PC-9 (cell line): ENCODE data around the gene MRPS5.

ENCODE experiments used
- EZH2 ChIP-seq: fragments of 200-600 bp; sonication (generic); IDR thresholded peaks from 2 replicates; pipeline ENCODE4 v1.8.0; 2017; ENCODE audit warnings: antibody characterized with exemption, low read depth
- TF ChIP-seq, protein P1 (sequence below): fragments of 200-600 bp; sonication (generic); conservative IDR thresholded peaks from 2 replicates; pipeline ENCODE4 v1.6.1; 2017; ENCODE audit warnings: mixed run types, antibody characterized with exemption, mild to moderate bottlenecking, moderate library complexity

DNA sequence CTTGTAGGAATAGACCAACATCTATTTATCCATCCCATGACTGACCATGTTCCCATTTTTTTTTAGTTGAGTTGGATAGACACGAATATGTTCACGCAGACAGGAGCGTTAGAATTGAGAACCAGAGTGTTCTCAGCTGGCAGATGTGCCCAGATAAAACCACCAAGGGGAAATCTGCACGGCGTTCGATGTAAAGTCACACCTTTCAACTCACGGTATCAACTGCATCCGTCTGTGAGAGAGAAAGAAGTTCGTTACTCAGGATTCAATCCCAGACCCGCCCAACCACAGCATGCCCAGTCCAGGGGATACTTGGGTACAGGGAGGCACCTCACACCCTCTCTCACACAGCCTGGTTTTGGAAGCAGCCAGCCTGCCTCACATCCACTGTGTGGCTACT lies 70.0 kb downstream of the MRPS5 start:
- TF ChIP-seq EZH2 = no peak
- TF ChIP-seq, protein P1, sequence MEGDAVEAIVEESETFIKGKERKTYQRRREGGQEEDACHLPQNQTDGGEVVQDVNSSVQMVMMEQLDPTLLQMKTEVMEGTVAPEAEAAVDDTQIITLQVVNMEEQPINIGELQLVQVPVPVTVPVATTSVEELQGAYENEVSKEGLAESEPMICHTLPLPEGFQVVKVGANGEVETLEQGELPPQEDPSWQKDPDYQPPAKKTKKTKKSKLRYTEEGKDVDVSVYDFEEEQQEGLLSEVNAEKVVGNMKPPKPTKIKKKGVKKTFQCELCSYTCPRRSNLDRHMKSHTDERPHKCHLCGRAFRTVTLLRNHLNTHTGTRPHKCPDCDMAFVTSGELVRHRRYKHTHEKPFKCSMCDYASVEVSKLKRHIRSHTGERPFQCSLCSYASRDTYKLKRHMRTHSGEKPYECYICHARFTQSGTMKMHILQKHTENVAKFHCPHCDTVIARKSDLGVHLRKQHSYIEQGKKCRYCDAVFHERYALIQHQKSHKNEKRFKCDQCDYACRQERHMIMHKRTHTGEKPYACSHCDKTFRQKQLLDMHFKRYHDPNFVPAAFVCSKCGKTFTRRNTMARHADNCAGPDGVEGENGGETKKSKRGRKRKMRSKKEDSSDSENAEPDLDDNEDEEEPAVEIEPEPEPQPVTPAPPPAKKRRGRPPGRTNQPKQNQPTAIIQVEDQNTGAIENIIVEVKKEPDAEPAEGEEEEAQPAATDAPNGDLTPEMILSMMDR = no peak
